DOHH2 (cell line): Measurements from ENCODE around the gene SPNS2.

ENCODE experiments used
- EZH2phosphoT487 ChIP-seq: fragments of 200-600 bp; sonication (generic); IDR thresholded peaks from 2 replicates; pipeline ENCODE4 v1.6.1; 2017; ENCODE audit warnings: borderline replicate concordance, mild to moderate bottlenecking, antibody characterized with exemption, low read length, moderate library complexity, mixed read lengths
- TF ChIP-seq, protein P1 (sequence below): fragments of 200-600 bp; sonication (generic); IDR thresholded peaks from one replicate; pipeline ENCODE4 v1.5.1; 2014; ENCODE audit warnings: antibody characterized with exemption, mild to moderate bottlenecking, low read depth, low read length; ENCODE audit not compliant: poor library complexity, severe bottlenecking

DNA sequence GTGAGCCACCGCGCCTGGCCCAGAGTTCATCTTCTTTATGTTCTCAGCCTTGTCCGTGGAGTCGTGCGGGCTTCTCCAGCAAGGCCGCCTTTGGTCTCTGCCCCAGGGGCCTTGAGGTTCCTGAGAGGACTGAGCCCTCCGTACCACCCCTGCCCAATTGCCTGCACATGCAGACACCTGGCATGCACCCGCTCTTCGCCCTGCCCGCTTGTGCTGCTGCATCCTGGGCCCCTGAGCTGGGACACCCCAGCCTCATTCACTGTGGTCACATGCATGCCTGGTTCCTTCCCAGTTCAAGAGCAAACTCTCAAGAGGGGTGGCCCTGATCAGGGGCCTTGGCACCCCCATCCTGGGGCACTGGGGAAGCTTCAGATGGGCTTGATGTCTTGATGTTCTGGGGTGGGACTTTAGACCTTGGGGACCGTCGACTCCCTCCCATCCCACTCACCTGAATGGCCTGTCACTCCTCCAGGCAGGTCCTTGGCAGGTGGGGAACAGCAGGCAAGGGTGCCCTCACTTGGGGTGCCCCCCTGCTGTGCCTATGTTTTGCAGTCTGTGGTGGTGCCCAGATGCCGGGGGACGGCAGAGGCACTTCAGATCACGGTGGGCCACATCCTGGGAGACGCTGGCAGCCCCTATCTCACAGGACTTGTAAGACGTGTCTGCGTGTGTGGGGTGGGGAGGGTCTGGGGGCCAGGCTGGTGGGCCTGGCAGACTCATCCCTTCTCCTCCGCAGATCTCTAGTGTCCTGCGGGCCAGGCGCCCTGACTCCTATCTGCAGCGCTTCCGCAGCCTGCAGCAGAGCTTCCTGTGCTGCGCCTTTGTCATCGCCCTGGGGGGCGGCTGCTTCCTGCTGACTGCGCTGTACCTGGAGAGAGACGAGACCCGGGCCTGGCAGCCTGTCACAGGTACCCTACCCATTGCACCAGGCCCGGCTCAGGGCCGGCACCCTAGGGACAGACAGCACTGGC lies 12.7 kb upstream of the SPNS2 start:
- TF ChIP-seq, protein P1, sequence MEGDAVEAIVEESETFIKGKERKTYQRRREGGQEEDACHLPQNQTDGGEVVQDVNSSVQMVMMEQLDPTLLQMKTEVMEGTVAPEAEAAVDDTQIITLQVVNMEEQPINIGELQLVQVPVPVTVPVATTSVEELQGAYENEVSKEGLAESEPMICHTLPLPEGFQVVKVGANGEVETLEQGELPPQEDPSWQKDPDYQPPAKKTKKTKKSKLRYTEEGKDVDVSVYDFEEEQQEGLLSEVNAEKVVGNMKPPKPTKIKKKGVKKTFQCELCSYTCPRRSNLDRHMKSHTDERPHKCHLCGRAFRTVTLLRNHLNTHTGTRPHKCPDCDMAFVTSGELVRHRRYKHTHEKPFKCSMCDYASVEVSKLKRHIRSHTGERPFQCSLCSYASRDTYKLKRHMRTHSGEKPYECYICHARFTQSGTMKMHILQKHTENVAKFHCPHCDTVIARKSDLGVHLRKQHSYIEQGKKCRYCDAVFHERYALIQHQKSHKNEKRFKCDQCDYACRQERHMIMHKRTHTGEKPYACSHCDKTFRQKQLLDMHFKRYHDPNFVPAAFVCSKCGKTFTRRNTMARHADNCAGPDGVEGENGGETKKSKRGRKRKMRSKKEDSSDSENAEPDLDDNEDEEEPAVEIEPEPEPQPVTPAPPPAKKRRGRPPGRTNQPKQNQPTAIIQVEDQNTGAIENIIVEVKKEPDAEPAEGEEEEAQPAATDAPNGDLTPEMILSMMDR = no peak
- TF ChIP-seq EZH2phosphoT487 = no peak
